Astrocyte (in vitro differentiated cells and primary cell): ENCODE measurements around the gene CNTRL. TPM values are rescaled to one million over a fixed set of nuclear protein-coding genes. Genes with fewer than 3 reads are reported as not detected.

ENCODE experiments used
- DNase-seq: peaks from one replicate; pipeline ENCODE4 v3.0.0-alpha.2; 2010; ENCODE audit warnings: low read depth
- FAIRE-seq: peaks from 2 replicates; lab custom pipeline; 2011; peaks lifted over from hg19 to GRCh38; lab: Jason Lieb, UNC
- H2AFZ ChIP-seq: 2 replicates; pipeline ENCODE4 v1.6.0; 2012; ENCODE audit warnings: low read depth, low read length, inconsistent platforms
- H3K27ac ChIP-seq: 2 replicates; pipeline ENCODE4 v1.5.1; 2011; ENCODE audit warnings: low read depth, low read length, inconsistent platforms
- H3K27me3 ChIP-seq: 2 replicates; pipeline ENCODE4 v1.6.0; 2011; ENCODE audit warnings: low read length, inconsistent platforms; ENCODE audit not compliant: insufficient read depth
- H3K36me3 ChIP-seq: 2 replicates; pipeline ENCODE4 v1.5.1; 2011; ENCODE audit warnings: low read length, inconsistent platforms; ENCODE audit not compliant: insufficient read depth
- H3K4me1 ChIP-seq: 2 replicates; pipeline ENCODE4 v1.5.1; 2011; ENCODE audit warnings: low read length, inconsistent platforms; ENCODE audit not compliant: insufficient read depth
- H3K4me2 ChIP-seq: 2 replicates; pipeline ENCODE4 v1.6.0; 2012; ENCODE audit warnings: low read length, inconsistent platforms
- H3K4me3 ChIP-seq: 2 replicates; pipeline ENCODE4 v1.5.1; 2011; ENCODE audit warnings: low read depth, mild to moderate bottlenecking, low read length, inconsistent platforms; ENCODE audit not compliant: insufficient read depth
- H3K79me2 ChIP-seq: 2 replicates; pipeline ENCODE4 v1.6.0; 2012; ENCODE audit warnings: mild to moderate bottlenecking, low read length, inconsistent platforms; ENCODE audit not compliant: insufficient read depth
- H3K9ac ChIP-seq: 2 replicates; pipeline ENCODE4 v1.6.0; 2012; ENCODE audit warnings: mild to moderate bottlenecking, low read length, inconsistent platforms
- H3K9me3 ChIP-seq: 2 replicates; pipeline ENCODE4 v1.5.1; 2012; ENCODE audit warnings: low read depth, mild to moderate bottlenecking, low read length, inconsistent platforms; ENCODE audit not compliant: insufficient read depth
- H4K20me1 ChIP-seq: 2 replicates; pipeline ENCODE4 v1.6.0; 2012; ENCODE audit warnings: low read length, inconsistent platforms; ENCODE audit not compliant: insufficient read depth
- H3K27ac Mint-ChIP-seq: one replicate; pipeline ENCODE4 v1.8.0; 2021; ENCODE audit warnings: mild to moderate bottlenecking, mixed read lengths; ENCODE audit not compliant: unreplicated experiment
- H3K27me3 Mint-ChIP-seq: one replicate; pipeline ENCODE4 v1.8.0; 2021; ENCODE audit warnings: low read depth, mixed read lengths; ENCODE audit not compliant: unreplicated experiment
- H3K36me3 Mint-ChIP-seq: one replicate; pipeline ENCODE4 v1.8.0; 2021; ENCODE audit warnings: low read depth, mixed read lengths; ENCODE audit not compliant: unreplicated experiment
- H3K4me1 Mint-ChIP-seq: one replicate; pipeline ENCODE4 v1.8.0; 2021; ENCODE audit warnings: low read depth, mixed read lengths; ENCODE audit not compliant: unreplicated experiment
- H3K4me3 Mint-ChIP-seq: one replicate; pipeline ENCODE4 v1.8.0; 2021; ENCODE audit warnings: mild to moderate bottlenecking, moderate library complexity, mixed read lengths; ENCODE audit not compliant: unreplicated experiment
- H3K9me3 Mint-ChIP-seq: one replicate; pipeline ENCODE4 v1.8.0; 2021; ENCODE audit warnings: mild to moderate bottlenecking, mixed read lengths; ENCODE audit not compliant: unreplicated experiment
- EZH2 ChIP-seq: IDR thresholded peaks from 2 replicates; pipeline ENCODE4 v1.6.1; 2012; ENCODE audit warnings: mild to moderate bottlenecking, low read length, inconsistent platforms; ENCODE audit not compliant: insufficient read depth
- total RNA-seq: library from RNA; stranded (reverse); gene quantifications from 2 replicates; pipeline ENCODE4 v1.2.1, GENCODE V29; 2021
- TF ChIP-seq, protein P1 (sequence below): IDR thresholded peaks from 2 replicates; pipeline ENCODE4 v1.5.1; 2011; ENCODE audit warnings: low read depth, mild to moderate bottlenecking, inconsistent platforms, low read length, moderate library complexity; ENCODE audit not compliant: insufficient read depth

CNTRL gene
- total RNA-seq, 1 donor from 2014 or later: 4.4 TPM

DNA sequence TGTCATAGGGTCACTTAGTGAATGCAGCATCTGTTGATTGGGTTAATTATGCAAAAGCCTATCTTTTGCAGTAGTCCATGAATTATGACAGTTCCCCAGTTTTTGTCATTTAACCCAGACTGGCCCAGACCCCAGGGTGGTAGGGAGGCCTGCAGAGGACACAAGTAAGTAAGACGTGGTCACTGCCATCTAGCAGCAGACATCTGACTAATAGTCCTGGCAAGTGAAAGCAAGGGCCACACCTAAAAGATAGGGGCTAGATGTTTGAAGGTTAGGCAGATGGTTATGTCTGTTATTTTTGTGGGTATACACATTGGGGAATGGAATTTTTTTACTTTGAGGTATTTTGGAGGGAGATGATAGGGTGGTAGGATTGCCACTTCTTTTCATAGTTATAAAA, 78.9 kb downstream of the CNTRL start:
- peaks cover 11% of the 10 kb centered on the region for H3K36me3 ChIP-seq
- no peak overlapping the region for H3K9ac ChIP-seq
- H3K4me1 ChIP-seq: peaks cover 5% of the 10 kb centered on the region
- H3K27ac ChIP-seq: no peak overlapping the region
- Mint-ChIP-seq H3K27me3 (no peaks in the 10 kb centered on the region), H3K27ac (no peak overlapping the region), H3K36me3 (peaks cover 3% of the 10 kb centered on the region), H3K4me3 (no peak overlapping the region), H3K4me1 (peaks cover 19% of the 10 kb centered on the region), H3K9me3 (no peaks in the 10 kb centered on the region)
- DNase-seq: no peak
- no peak overlapping the region for H2AFZ ChIP-seq
- H3K9me3 ChIP-seq: no peaks in the 10 kb centered on the region
- no peaks in the 10 kb centered on the region for H4K20me1 ChIP-seq
- TF ChIP-seq, protein P1, sequence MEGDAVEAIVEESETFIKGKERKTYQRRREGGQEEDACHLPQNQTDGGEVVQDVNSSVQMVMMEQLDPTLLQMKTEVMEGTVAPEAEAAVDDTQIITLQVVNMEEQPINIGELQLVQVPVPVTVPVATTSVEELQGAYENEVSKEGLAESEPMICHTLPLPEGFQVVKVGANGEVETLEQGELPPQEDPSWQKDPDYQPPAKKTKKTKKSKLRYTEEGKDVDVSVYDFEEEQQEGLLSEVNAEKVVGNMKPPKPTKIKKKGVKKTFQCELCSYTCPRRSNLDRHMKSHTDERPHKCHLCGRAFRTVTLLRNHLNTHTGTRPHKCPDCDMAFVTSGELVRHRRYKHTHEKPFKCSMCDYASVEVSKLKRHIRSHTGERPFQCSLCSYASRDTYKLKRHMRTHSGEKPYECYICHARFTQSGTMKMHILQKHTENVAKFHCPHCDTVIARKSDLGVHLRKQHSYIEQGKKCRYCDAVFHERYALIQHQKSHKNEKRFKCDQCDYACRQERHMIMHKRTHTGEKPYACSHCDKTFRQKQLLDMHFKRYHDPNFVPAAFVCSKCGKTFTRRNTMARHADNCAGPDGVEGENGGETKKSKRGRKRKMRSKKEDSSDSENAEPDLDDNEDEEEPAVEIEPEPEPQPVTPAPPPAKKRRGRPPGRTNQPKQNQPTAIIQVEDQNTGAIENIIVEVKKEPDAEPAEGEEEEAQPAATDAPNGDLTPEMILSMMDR: no peak
- FAIRE-seq: no peak
- no peaks in the 10 kb centered on the region for H3K79me2 ChIP-seq
- H3K4me3 ChIP-seq: no peak overlapping the region
- no peaks in the 10 kb centered on the region for H3K27me3 ChIP-seq
- no peak overlapping the region for H3K4me2 ChIP-seq

DNA sequence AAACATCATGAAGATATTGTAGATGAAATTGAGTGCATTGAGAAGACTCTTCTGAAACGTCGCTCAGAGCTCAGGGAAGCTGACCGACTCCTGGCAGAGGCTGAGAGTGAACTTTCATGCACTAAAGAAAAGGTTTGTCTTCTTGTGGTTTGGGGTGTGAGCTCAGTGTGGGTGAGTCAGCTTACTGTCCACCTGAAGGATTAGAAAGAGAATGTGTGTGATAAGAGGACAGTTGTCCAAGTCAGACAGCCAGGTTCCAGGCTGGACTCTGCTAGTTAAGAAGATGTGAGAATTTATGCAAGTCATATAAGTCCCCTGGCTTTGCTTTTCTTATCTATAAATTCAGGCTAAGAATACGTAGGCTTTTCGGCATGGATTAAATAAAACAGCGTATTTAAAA, 80.0 kb downstream of the CNTRL start:
- TF ChIP-seq EZH2: no peak
- TF ChIP-seq, protein P1: no peak
- Histone ChIP-seq H3K27me3 (no peaks in the 10 kb centered on the region), H3K4me3 (no peak overlapping the region), H2AFZ (no peak overlapping the region), H3K9ac (no peak overlapping the region), H4K20me1 (no peaks in the 10 kb centered on the region), H3K79me2 (no peaks in the 10 kb centered on the region), H3K4me2 (peak overlapping the region; percentile 7), H3K36me3 (peaks cover 6% of the 10 kb centered on the region), H3K9me3 (no peaks in the 10 kb centered on the region), H3K27ac (no peak overlapping the region), H3K4me1 (peaks cover 5% of the 10 kb centered on the region)
- H3K9me3 Mint-ChIP-seq: no peaks in the 10 kb centered on the region
- FAIRE-seq (no peak), DNase-seq (peak; percentile 66)
- no peaks in the 10 kb centered on the region for H3K27me3 Mint-ChIP-seq
- H3K4me1 Mint-ChIP-seq: peaks cover 19% of the 10 kb centered on the region
- H3K27ac Mint-ChIP-seq: peak overlapping the region; percentile 24
- peaks cover 3% of the 10 kb centered on the region for H3K36me3 Mint-ChIP-seq
- no peak overlapping the region for H3K4me3 Mint-ChIP-seq

DNA sequence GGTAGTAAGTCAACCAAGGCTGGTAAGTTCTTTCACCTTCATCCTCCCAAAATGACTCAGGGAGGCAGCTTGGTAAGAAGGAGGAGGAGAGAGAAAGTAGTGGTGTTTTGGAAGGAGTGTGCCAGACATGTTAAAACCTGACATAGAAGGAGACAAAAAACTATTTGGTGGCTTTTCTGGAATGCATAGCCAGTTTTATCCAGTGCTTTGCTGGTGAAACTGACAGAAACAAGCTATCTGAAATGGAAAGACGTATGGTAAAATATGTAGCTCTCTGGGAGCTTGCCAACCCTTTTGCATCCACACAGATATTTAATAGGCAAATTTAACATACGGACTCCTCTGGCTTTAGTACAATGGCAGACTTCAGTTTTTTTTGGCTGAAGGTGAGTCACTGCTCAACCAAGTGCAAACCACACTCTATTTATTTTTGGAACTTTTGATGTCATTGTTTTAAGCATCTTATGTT, 81.5 kb downstream of the CNTRL start:
- Mint-ChIP-seq H3K27ac (peak overlapping the region; percentile 19), H3K4me1 (peaks cover 19% of the 10 kb centered on the region)
- peak; percentile 47 for FAIRE-seq

More for the DNA sequence above, 81.5 kb downstream of the CNTRL start:
- Histone ChIP-seq H3K79me2 (no peaks in the 10 kb centered on the region), H3K27ac (peak overlapping the region; percentile 38), H3K27me3 (no peaks in the 10 kb centered on the region), H3K9me3 (no peaks in the 10 kb centered on the region), H2AFZ (no peak overlapping the region), H4K20me1 (no peaks in the 10 kb centered on the region), H3K4me3 (no peak overlapping the region), H3K4me2 (peak overlapping the region; percentile 70), H3K4me1 (peaks cover 5% of the 10 kb centered on the region), H3K9ac (no peak overlapping the region), H3K36me3 (peaks cover 6% of the 10 kb centered on the region)
- peak; percentile 88 for DNase-seq
- TF ChIP-seq, protein P1: no peak
- no peak for TF ChIP-seq EZH2
- Mint-ChIP-seq H3K36me3 (no peaks in the 10 kb centered on the region), H3K4me3 (no peak overlapping the region), H3K27me3 (no peaks in the 10 kb centered on the region), H3K9me3 (no peaks in the 10 kb centered on the region)
